Cardiac fibroblast (primary cell): ENCODE results near the gene GATAD2B.
A peak's percentile ranks its signal among the peaks of the same experiment; 100 is the strongest.

ENCODE experiments used
- DNase-seq, 2 donors: peaks; one replicate each; pipeline versions ENCODE4 v3.0.0 to v3.0.0-alpha.2; 2010; ENCODE audit warnings: low read depth in 2 of 2
- H3K4me3 ChIP-seq, 2 donors: replicated peaks in 1 of 2; 1 replicate in 1 of 2; 2 replicates in 1 of 2; pipeline ENCODE4 v1.5.1; 2011; ENCODE audit warnings: low read depth in 2 of 2, low read length in 2 of 2, mild to moderate bottlenecking in 2 of 2, moderate library complexity in 1 of 2
- CTCF ChIP-seq: IDR thresholded peaks from one replicate; pipeline ENCODE4 v1.5.1; 2011; ENCODE audit warnings: low read depth, mild to moderate bottlenecking, low read length, inconsistent platforms

GATAD2B gene

GRCh38 chr1:153805886-153806719, 116.7 kb downstream of the GATAD2B start:
- peak in 1 of 2 donors; percentile 13 for DNase-seq
- no peak overlapping the region for H3K4me3 ChIP-seq
- no peak for TF ChIP-seq CTCF

- peak; percentile 76 to 95 for DNase-seq
- no peak overlapping the region for H3K4me3 ChIP-seq
- TF ChIP-seq CTCF = no peak
Observed at GRCh38 chr1:153805042-153805745, 117.6 kb downstream of the GATAD2B start.

GRCh38 chr1:153804112-153804511, 118.7 kb downstream of the GATAD2B start:
- no peak for TF ChIP-seq CTCF
- DNase-seq = no peak
- H3K4me3 ChIP-seq = no peak overlapping the region

- no peak for TF ChIP-seq CTCF
- DNase-seq = no peak
- H3K4me3 ChIP-seq = no peak overlapping the region
Observed at GRCh38 chr1:153803470-153804056, 119.2 kb downstream of the GATAD2B start.

GRCh38 chr1:153801786-153802697, 120.7 kb downstream of the GATAD2B start:
- TF ChIP-seq CTCF = no peak
- no peak overlapping the region for H3K4me3 ChIP-seq
- DNase-seq = no peak

GRCh38 chr1:153801028-153801625, 121.6 kb downstream of the GATAD2B start:
- H3K4me3 ChIP-seq = no peak overlapping the region
- no peak for DNase-seq
- no peak for TF ChIP-seq CTCF
